ENCODE measurements around the gene KRT17.
"Not testable (repeated sequence)": the region's sequence is repeated elsewhere in the genome, so short reads cannot be mapped to it uniquely, and the experiment has no call there.

KRT17 gene

GRCh38 chr17:41635121-41636097, 11.0 kb upstream of the KRT17 start:
- no peak for DNase-seq (ENCODE audit: low read depth in 1 of 2, low spot score in 1 of 2)

- DNase-seq (ENCODE audit: low read depth in 1 of 2, low spot score in 1 of 2) = no peak
These were observed 10.3 kb upstream of the KRT17 start for GRCh38 chr17:41634639-41635038.

GRCh38 chr17:41633556-41634199, 9.3 kb upstream of the KRT17 start:
- no peak for DNase-seq (ENCODE audit: low read depth in 1 of 2, low spot score in 1 of 2)

GRCh38 chr17:41632482-41633105, 8.2 kb upstream of the KRT17 start:
- DNase-seq (ENCODE audit: low read depth in 1 of 2, low spot score in 1 of 2) = no peak

GRCh38 chr17:41631898-41632285, 7.5 kb upstream of the KRT17 start:
- DNase-seq (ENCODE audit: low read depth in 1 of 2, low spot score in 1 of 2) = no peak

- DNase-seq (ENCODE audit: low read depth in 1 of 2, low spot score in 1 of 2) = no peak
These were observed 6.9 kb upstream of the KRT17 start for GRCh38 chr17:41631025-41631897.

GRCh38 chr17:41629826-41630670, 5.7 kb upstream of the KRT17 start:
- no peak for DNase-seq (ENCODE audit: low read depth in 1 of 2, low spot score in 1 of 2)

GRCh38 chr17:41629316-41629715, 4.9 kb upstream of the KRT17 start:
- DNase-seq (ENCODE audit: low read depth in 1 of 2, low spot score in 1 of 2) = no peak

- DNase-seq (ENCODE audit: low read depth in 1 of 2, low spot score in 1 of 2) = not testable (repeated sequence)
These were observed 4.4 kb upstream of the KRT17 start for GRCh38 chr17:41628621-41629255.

- not testable (repeated sequence) for DNase-seq (ENCODE audit: low read depth in 1 of 2, low spot score in 1 of 2)
These were observed 3.6 kb upstream of the KRT17 start for GRCh38 chr17:41628073-41628370.

GRCh38 chr17:41627316-41628072, 3.1 kb upstream of the KRT17 start:
- DNase-seq (ENCODE audit: low read depth in 1 of 2, low spot score in 1 of 2) = no peak

GRCh38 chr17:41626914-41627295, 2.5 kb upstream of the KRT17 start:
- not testable (repeated sequence) for DNase-seq (ENCODE audit: low read depth in 1 of 2, low spot score in 1 of 2)

- DNase-seq (ENCODE audit: low read depth in 1 of 2, low spot score in 1 of 2) = not testable (repeated sequence)
These were observed 1.9 kb upstream of the KRT17 start for GRCh38 chr17:41626028-41626913.

GRCh38 chr17:41625602-41626001, 1.2 kb upstream of the KRT17 start:
- no peak for DNase-seq (ENCODE audit: low read depth in 1 of 2, low spot score in 1 of 2)

- DNase-seq (ENCODE audit: low read depth in 1 of 2, low spot score in 1 of 2) = not testable (repeated sequence)
These were observed 1.1 kb downstream of the KRT17 start for GRCh38 chr17:41623184-41623861.

- DNase-seq (ENCODE audit: low read depth in 1 of 2, low spot score in 1 of 2) = not testable (repeated sequence)
These were observed 1.8 kb downstream of the KRT17 start for GRCh38 chr17:41622340-41623183.

All from stimulated activated CD4-positive, alpha-beta T cell treated with anti-CD3 and anti-CD28 coated beads, Interleukin-15, amount 100 ng/mL, for 1 hour (primary cell).